Measurements from ENCODE around the gene DNAJA4. TPM values are rescaled to one million over a fixed set of nuclear protein-coding genes. Genes with fewer than 3 reads are reported as not detected.
"Not testable (repeated sequence)": the region's sequence is repeated elsewhere in the genome, so short reads cannot be mapped to it uniquely, and the experiment has no call there.

DNAJA4 gene
- total RNA-seq, 1 donor from 2014 or later: 78.0 TPM

GRCh38 chr15:78244101-78244500, 20.3 kb upstream of the DNAJA4 start:
- no peak for DNase-seq (ENCODE audit: low spot score)

DNA sequence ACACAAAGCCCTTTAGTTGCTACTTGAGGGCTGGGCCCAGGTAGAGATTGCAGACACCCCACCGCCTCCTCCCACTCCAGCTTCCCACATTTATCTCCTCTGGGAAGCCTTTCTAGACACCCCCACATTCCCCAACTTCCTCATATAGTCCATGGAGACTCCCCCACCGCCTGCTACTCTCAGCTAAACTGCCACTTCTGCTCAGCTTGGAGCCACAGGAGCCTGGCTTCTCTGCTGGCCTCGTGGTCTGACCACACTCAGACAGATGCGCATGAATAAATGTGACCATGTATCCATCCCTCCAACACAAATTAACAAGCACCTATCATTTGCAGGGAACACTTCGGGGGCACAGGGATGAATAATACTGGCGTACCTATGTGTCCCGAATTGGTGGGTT, 19.5 kb upstream of the DNAJA4 start:
- no peak for DNase-seq (ENCODE audit: low spot score)

- not testable (repeated sequence) for DNase-seq (ENCODE audit: low spot score)
These were observed 19.0 kb upstream of the DNAJA4 start for GRCh38 chr15:78245392-78245791.

GRCh38 chr15:78245976-78246620, 18.3 kb upstream of the DNAJA4 start:
- DNase-seq (ENCODE audit: low spot score): not testable (repeated sequence)

DNA sequence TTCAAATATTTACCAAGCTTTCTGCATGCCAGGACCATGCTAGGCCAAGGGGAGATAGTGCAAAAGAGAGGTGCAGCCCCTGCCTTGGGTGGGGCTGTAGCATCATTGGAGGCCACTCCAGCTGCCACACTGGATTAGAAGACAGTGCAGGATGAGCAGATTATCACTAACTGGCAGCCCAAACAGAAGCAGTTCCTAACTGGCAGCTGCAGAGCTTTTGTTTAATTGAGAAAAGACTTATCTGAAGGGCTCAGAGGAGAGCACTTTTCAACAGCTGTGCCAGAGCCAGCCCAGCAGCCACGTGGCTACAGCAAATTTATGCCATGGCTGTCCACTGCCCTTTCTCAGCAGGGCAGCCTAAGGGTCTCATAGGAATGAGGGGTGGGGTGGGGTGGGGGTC, 16.5 kb upstream of the DNAJA4 start:
- no peak for DNase-seq (ENCODE audit: low spot score)

- no peak for DNase-seq (ENCODE audit: low spot score)
These were observed 15.2 kb upstream of the DNAJA4 start for GRCh38 chr15:78249131-78249530.

DNA sequence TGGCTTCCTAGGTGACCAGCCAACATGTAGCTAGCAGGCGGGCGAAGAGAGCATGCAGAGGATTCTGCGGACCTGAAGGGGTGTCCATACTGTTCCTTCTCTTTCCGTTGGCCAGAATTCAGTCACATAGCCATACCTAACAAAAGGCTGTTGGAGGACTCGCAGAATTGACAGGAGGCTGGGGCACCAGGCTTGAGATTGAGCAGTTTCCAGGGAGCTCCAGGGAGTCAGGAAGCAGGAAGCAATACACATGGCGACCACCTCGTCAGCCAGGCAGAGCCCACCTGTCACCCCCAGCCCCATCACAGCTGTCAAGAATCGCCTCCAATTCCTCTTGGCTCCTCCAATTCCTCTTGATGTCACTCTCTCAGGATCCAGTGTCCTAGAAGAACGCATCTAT, 13.2 kb upstream of the DNAJA4 start:
- DNase-seq (ENCODE audit: low spot score): no peak

GRCh38 chr15:78255421-78256043, 8.8 kb upstream of the DNAJA4 start:
- no peak for DNase-seq (ENCODE audit: low spot score)

DNA sequence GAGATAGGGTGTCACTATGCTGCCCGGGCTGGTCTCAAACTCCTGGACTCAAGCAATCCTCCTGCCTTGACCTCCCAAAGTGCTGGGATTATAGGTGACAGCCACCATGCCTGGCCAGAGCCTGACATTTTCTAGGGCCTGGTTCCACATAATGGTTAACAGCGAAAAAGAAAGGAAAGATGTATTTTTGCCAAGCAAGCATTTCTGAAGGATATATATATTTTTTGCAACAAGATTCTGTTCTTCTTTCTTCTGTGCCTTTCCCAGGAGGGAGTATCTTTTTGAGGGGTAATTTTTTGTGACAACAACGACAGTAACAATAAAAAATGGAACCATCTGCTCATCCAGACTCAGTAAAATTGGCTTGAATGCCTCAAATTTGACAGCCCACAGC, 8.3 kb upstream of the DNAJA4 start:
- DNase-seq (ENCODE audit: low spot score): no peak

DNA sequence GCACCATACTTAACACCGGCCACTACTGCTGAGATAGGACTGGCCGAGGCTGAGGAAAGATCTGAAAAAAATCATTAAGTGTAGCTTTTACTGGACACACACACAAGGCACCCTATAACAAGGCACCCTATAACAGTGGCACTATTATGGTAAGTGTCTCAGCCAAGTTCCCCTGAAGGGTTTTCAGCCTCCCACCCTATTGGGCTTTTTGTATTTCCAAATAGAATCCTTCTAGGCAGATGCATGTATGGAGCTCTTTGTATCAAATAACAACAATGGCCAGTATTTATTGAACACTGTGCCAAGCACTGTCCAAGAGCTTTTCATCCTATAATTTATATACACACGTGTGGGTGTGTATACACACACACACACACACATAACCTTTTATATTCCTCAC, 6.7 kb upstream of the DNAJA4 start:
- no peak for DNase-seq (ENCODE audit: low spot score)

DNA sequence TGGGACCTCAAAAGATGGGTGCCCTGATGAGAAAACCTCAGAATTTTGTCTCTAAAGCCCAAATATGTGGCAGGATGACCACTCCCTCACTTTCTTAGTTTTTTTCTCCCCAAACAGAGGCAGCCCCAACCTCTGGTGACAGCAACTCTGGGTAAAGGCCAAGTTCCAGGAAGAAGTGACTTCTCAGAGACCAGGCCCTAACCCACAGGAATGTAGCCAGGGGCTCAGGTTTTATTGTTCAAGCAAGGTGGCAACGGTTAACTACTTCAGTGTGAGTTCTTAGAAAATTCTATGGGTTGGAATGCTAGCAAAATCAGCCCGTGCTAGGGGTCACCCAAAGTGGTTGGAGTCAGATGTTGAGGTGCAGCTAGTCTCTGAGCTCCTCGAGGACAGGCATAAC, 5.1 kb upstream of the DNAJA4 start:
- DNase-seq (ENCODE audit: low spot score): no peak

- no peak for DNase-seq (ENCODE audit: low spot score)
These were observed 3.9 kb upstream of the DNAJA4 start for GRCh38 chr15:78260489-78260888.

DNA sequence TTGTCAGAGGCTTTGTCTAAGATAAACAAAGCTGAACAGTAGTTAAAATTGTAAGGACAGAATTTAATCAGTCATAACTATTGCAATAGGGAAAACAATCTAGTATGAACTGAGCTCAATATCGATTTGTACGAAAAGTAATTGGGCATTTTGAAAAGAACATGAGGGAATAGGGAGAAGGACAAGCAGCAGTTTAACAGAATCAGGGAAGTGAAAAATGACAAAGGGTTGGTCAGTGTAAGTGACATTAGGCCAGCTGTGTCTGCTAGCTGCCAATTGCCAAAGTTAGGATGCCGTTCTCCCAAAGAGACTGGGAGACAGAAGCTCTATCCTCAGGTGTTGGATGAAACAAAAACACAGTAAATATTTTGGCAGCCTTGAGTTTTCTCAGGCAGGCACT, 3.3 kb upstream of the DNAJA4 start:
- DNase-seq (ENCODE audit: low spot score): no peak

GRCh38 chr15:78263351-78263781, 996 bp upstream of the DNAJA4 start:
- no peak for DNase-seq (ENCODE audit: low spot score)

- DNase-seq (ENCODE audit: low spot score): peak; percentile 56
These were observed 457 bp upstream of the DNAJA4 start for GRCh38 chr15:78263907-78264303.

DNA sequence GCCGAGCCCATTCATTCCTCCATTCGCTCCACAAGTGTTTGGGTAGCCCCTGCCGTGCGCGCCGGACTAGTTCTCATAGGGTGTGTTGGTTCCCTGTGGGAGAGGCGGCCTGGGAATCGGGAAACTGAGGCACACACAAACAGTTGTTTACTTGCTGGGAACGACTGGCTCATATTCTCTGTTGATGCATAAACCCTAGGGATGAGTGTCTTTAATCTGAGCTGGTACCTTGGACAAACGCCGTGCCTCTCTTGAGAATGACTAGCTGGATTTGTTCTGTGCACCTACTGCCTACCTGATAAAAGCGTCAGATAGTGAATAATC, 737 bp downstream of the DNAJA4 start:
- no peak for DNase-seq (ENCODE audit: low spot score)

DNA sequence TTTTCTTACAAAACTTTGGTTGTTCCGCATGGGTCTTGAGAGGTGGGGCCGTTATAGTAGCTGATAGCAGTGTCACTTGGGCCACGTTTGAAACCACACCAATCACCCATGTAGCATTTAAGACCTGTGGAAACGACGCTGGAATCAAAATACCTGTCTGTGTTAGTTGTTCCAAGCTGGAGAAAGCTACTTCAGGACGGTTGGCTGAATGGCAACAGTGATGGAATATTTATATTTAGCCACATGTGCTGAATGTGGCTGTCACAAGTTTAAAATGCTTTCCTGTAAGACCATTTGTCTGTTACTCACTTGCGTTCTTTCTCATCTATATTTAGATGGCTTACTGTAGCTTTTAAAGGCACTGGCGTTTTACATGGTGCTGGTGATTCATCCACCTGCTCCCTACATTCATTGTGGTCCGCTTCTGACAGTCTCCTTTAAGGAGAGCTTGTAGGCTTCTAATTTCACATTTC, 1.4 kb downstream of the DNAJA4 start:
- no peak for DNase-seq (ENCODE audit: low spot score)

GRCh38 chr15:78266229-78266628, 1.9 kb downstream of the DNAJA4 start:
- DNase-seq (ENCODE audit: low spot score): no peak

- DNase-seq (ENCODE audit: low spot score): no peak
These were observed 2.4 kb downstream of the DNAJA4 start for GRCh38 chr15:78266806-78267205.

GRCh38 chr15:78272316-78272715, 8.0 kb downstream of the DNAJA4 start:
- DNase-seq (ENCODE audit: low spot score): no peak

GRCh38 chr15:78272776-78273175, 8.4 kb downstream of the DNAJA4 start:
- DNase-seq (ENCODE audit: low spot score): no peak

DNA sequence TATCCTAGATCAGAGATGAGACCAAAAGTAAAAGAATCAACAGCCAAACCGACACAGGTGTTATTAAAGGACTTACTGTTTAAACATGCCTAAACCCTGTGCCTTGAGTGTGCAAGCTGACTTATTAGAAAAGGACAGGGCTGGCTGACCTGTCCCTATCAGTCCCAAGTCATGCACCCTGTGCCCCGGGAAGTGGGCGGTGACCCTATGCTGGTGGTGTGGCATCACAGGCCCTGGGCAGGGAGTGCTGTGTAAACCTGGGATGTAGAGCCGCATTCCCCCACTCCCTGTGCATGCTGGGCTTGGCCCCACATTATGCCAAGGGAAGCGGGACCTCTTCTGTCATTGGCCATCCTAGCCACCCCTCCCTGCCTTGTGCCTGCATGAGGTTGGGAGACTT, 10.6 kb downstream of the DNAJA4 start:
- no peak for DNase-seq (ENCODE audit: low spot score)

DNA sequence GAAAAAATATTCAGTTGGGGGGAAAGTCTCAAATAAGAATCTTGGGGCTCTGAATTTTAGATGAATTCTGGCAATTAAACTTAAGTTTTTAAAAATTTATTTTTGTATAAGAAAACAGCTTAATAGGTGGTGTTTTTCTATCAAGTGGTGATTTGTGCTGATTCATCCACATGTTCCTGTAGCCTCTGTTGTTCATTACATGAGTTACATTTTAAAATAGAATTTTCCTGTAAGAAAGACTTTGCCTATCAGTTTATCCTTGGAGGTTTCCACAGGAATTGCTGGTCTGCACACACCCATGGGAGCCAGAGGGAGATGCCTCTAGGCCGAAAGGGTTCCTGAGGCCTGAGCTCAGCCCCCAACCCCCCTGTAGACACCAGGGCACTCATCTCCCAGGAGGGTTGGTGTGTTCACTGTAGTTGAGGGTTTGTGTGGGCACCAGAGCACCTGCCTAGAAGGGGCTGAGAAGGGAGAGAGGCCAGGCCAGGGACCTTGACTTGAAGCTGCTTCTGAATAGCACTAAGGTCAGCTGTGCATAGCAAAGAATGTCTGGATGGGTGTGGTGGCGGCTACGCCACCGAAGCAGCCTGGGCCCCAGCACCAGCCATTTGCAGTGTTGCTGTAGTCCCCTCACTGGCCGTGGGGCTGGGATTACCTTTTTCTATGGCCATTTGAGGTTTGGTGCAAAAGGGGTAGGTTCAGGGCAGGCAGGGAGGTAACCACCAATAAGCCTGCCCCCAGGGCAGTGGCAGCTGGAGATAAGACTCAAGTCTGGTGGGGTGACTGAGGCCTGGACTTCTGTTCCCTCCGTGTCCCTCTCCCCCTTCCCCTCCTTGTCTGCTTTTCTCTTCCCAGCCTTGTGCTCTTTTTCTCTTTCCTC, 11.9 kb downstream of the DNAJA4 start:
- no peak for DNase-seq (ENCODE audit: low spot score)
